ENCODE results near the gene ENG.
A peak's percentile ranks its signal among the peaks of the same experiment; 100 is the strongest.

The ENG gene

DNA sequence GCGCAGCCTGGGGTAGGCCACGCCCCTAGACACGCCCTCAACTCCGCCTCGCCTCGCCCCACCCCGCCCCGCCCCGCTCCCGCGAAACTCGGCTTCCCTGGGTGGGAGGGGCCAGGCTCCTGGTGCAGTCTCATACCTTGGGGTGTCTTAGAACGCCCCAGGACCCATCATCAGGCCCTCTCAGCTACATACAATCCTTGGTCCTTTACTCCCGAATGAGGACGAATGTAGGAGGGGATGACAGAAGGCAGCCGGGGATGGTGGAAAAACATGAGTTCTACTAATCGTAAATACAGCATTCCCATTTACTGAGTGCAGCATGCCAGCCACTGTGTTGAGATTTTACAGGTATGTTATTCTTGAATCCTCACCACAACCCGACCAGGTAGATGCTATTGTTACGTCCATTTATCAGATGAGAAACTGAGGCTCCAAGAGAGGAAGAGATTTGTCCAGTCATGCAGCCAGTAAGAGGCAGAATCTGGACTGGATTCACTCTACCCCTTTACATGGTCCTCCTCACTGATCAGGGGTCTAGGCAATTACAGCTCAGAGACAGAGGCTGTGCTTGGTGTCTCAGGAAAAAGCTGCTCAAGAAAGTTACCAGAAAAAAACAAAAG is 82.8 kb downstream of the ENG start:
- Histone ChIP-seq H3K27me3 (ENCODE audit: insufficient read depth, poor library complexity, severe bottlenecking) (no peaks in the 10 kb centered on the region), H3K27ac (ENCODE audit: poor library complexity, severe bottlenecking) (no peak overlapping the region)

GRCh38 chr9:127770905-127771569 is 83.4 kb downstream of the ENG start:
- ATAC-seq (ENCODE audit: low read depth) (peak; percentile 96), DNase-seq (ENCODE audit: low spot score) (peak; percentile 98)
- no peaks in the 10 kb centered on the region for H3K27me3 ChIP-seq (ENCODE audit: insufficient read depth, poor library complexity, severe bottlenecking)
- H3K9me3 ChIP-seq (ENCODE audit: severe bottlenecking) = no peaks in the 10 kb centered on the region
- H3K4me3 ChIP-seq (ENCODE audit: severe bottlenecking) = peak overlapping the region; percentile 35
- no peak overlapping the region for H3K27ac ChIP-seq (ENCODE audit: poor library complexity, severe bottlenecking)
- H3K36me3 ChIP-seq (ENCODE audit: low read depth) = no peaks in the 10 kb centered on the region
- peaks cover 5% of the 10 kb centered on the region for H3K4me1 ChIP-seq (ENCODE audit: insufficient read depth, poor library complexity, severe bottlenecking)
- TF ChIP-seq, protein P1, sequence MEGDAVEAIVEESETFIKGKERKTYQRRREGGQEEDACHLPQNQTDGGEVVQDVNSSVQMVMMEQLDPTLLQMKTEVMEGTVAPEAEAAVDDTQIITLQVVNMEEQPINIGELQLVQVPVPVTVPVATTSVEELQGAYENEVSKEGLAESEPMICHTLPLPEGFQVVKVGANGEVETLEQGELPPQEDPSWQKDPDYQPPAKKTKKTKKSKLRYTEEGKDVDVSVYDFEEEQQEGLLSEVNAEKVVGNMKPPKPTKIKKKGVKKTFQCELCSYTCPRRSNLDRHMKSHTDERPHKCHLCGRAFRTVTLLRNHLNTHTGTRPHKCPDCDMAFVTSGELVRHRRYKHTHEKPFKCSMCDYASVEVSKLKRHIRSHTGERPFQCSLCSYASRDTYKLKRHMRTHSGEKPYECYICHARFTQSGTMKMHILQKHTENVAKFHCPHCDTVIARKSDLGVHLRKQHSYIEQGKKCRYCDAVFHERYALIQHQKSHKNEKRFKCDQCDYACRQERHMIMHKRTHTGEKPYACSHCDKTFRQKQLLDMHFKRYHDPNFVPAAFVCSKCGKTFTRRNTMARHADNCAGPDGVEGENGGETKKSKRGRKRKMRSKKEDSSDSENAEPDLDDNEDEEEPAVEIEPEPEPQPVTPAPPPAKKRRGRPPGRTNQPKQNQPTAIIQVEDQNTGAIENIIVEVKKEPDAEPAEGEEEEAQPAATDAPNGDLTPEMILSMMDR (IDR thresholded peaks at IDR 0.05; ENCODE audit: poor library complexity, severe bottlenecking) = no peak

More for the DNA sequence above, 82.8 kb downstream of the ENG start:
- no peak; the same call in 2 of the 3 replicates for ATAC-seq (ENCODE audit: low read depth)
- Histone ChIP-seq H3K9me3 (ENCODE audit: severe bottlenecking) (no peaks in the 10 kb centered on the region), H3K4me1 (ENCODE audit: insufficient read depth, poor library complexity, severe bottlenecking) (peaks cover 5% of the 10 kb centered on the region), H3K36me3 (ENCODE audit: low read depth) (no peaks in the 10 kb centered on the region), H3K4me3 (ENCODE audit: severe bottlenecking) (peak overlapping the region; percentile 35)
- TF ChIP-seq, protein P1 (IDR thresholded peaks at IDR 0.05; ENCODE audit: poor library complexity, severe bottlenecking) = no peak
- no peak for DNase-seq (ENCODE audit: low spot score)

GRCh38 chr9:127770583-127770904 is 83.9 kb downstream of the ENG start:
- Histone ChIP-seq H3K9me3 (ENCODE audit: severe bottlenecking) (no peaks in the 10 kb centered on the region), H3K27me3 (ENCODE audit: insufficient read depth, poor library complexity, severe bottlenecking) (no peaks in the 10 kb centered on the region), H3K4me1 (ENCODE audit: insufficient read depth, poor library complexity, severe bottlenecking) (peaks cover 5% of the 10 kb centered on the region), H3K27ac (ENCODE audit: poor library complexity, severe bottlenecking) (no peak overlapping the region), H3K4me3 (ENCODE audit: severe bottlenecking) (peak overlapping the region; percentile 35), H3K36me3 (ENCODE audit: low read depth) (no peaks in the 10 kb centered on the region)
- no peak for ATAC-seq (ENCODE audit: low read depth)
- DNase-seq (ENCODE audit: low spot score) = no peak
- TF ChIP-seq, protein P1 (IDR thresholded peaks at IDR 0.05; ENCODE audit: poor library complexity, severe bottlenecking) = no peak

DNA sequence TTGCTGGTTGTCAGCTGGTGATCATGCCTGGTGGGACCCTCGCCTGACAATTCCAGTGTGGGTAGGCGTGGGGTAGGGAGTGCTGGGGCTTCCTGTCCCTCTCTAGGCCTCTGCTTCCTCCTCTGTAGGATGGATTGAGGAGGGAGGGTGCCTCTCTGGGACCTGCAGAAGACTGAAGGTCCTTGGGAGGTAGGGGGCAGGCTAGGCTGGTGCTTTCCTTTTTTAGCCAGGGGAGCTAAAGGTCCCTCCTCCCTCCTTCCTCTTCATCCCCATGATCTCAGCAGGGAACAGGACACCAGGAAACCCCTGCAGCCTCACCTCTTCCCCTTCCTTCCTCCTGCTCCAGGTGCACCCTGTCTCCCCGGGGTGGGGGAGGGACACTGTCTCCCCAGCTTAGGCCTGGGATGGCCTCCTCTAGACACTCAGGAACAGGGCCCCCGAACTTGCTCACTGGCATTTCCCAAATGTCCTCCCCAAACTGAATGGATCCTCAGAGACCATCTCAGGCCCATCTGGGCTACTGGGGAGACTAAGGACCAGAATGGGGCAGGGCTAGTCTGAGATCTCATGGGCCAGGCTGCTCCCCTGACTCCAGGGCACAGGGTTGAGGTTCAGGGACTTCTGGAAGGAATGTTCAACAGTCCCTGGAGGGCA is 84.4 kb downstream of the ENG start:
- Histone ChIP-seq H3K36me3 (ENCODE audit: low read depth) (no peaks in the 10 kb centered on the region), H3K27me3 (ENCODE audit: insufficient read depth, poor library complexity, severe bottlenecking) (no peaks in the 10 kb centered on the region), H3K4me3 (ENCODE audit: severe bottlenecking) (no peak overlapping the region), H3K9me3 (ENCODE audit: severe bottlenecking) (no peaks in the 10 kb centered on the region), H3K27ac (ENCODE audit: poor library complexity, severe bottlenecking) (no peak overlapping the region), H3K4me1 (ENCODE audit: insufficient read depth, poor library complexity, severe bottlenecking) (peaks cover 5% of the 10 kb centered on the region)
- TF ChIP-seq, protein P1 (IDR thresholded peaks at IDR 0.05; ENCODE audit: poor library complexity, severe bottlenecking) = no peak
- ATAC-seq (ENCODE audit: low read depth) (no peak), DNase-seq (ENCODE audit: low spot score) (no peak)
